ENCODE data around the gene CEBPG.

Gene CEBPG

GRCh38 chr19:33427801-33428626, 54.5 kb downstream of the CEBPG start:
- no peak for TF ChIP-seq CTCF (conservative IDR thresholded peaks at IDR 0.05)
- H3K27ac ChIP-seq, result no peak overlapping the region

GRCh38 chr19:33428627-33429125, 55.2 kb downstream of the CEBPG start:
- H3K27ac ChIP-seq, result no peak overlapping the region
- no peak for TF ChIP-seq CTCF (conservative IDR thresholded peaks at IDR 0.05)

GRCh38 chr19:33429891-33430673, 56.6 kb downstream of the CEBPG start:
- H3K27ac ChIP-seq, result peak overlapping the region; percentile 77

GRCh38 chr19:33430674-33431277, 57.3 kb downstream of the CEBPG start:
- peak; percentile 99 for TF ChIP-seq CTCF (conservative IDR thresholded peaks at IDR 0.05)
- H3K27ac ChIP-seq, result peak overlapping the region; percentile 77

More at GRCh38 chr19:33429891-33430673, 56.6 kb downstream of the CEBPG start:
- no peak for TF ChIP-seq CTCF (conservative IDR thresholded peaks at IDR 0.05)

GRCh38 chr19:33432015-33432414, 58.5 kb downstream of the CEBPG start:
- H3K27ac ChIP-seq, result peak overlapping the region; percentile 77

More at GRCh38 chr19:33432015-33432414, 58.5 kb downstream of the CEBPG start:
- no peak for TF ChIP-seq CTCF (conservative IDR thresholded peaks at IDR 0.05)

Measured in VCaP (cell line).